ENCODE measurements around the gene TAS2R7. TPM values are rescaled to one million over a fixed set of nuclear protein-coding genes. Genes with fewer than 3 reads are reported as not detected.
"Not testable (repeated sequence)": the region's sequence is repeated elsewhere in the genome, so short reads cannot be mapped to it uniquely, and the experiment has no call there.

The TAS2R7 gene
- total RNA-seq, 1 experiment from 2014 or later = not detected

DNA sequence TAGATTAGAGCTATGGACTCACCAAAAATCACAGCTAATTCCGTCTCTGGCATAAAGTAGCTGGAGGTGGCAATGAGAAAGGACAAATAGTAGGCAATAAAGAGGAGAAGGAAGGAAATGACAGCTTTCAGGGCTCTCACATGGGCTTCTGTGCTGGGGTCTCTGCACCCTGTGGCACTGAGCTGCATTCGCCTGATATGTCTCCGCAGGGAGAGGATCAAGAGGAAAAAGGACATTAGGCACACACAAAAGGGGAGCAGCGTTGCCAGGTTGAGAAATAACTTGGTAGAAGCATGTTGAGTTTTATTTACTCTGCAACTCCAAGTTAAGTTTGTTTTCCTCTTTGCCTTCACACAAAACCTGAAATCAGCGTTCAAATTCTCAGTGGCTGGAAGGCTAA lies 686 bp downstream of the TAS2R7 start:
- Histone ChIP-seq H3K36me3 (ENCODE audit: low read depth, low read length) (no peaks in the 10 kb centered on the region), H3K4me1 (ENCODE audit: insufficient read depth, low read length) (no peaks in the 10 kb centered on the region), H3F3A (ENCODE audit: low read length, unreplicated experiment) (no peaks in the 10 kb centered on the region), H3K9me2 (replicated peaks; ENCODE audit: low read length) (no peaks in the 10 kb centered on the region), H3K9ac (ENCODE audit: low read length) (no peak overlapping the region), H3K4me3 (ENCODE audit: low read length) (no peak overlapping the region), H3K9me3 (ENCODE audit: low read length) (no peaks in the 10 kb centered on the region), H4K20me1 (ENCODE audit: low read length) (no peaks in the 10 kb centered on the region), H3K4me2 (ENCODE audit: low read length) (no peak overlapping the region), H3K79me2 (ENCODE audit: low read length) (no peaks in the 10 kb centered on the region), H3K27ac (ENCODE audit: low read length) (no peak overlapping the region), H3K27me3 (ENCODE audit: low read length) (peaks cover 17% of the 10 kb centered on the region), H2AFZ (ENCODE audit: low read length) (no peak overlapping the region)
- no peak for ATAC-seq
- intact Hi-C loops (cut with micrococcal nuclease) = no loop called here
- TF ChIP-seq EZH2 (IDR thresholded peaks at IDR 0.05; ENCODE audit: low read length, unreplicated experiment) (no peak), EZH2phosphoT487 (IDR thresholded peaks at IDR 0.05; ENCODE audit: borderline replicate concordance, low read length) (no peak)
- TF ChIP-seq, protein P1, sequence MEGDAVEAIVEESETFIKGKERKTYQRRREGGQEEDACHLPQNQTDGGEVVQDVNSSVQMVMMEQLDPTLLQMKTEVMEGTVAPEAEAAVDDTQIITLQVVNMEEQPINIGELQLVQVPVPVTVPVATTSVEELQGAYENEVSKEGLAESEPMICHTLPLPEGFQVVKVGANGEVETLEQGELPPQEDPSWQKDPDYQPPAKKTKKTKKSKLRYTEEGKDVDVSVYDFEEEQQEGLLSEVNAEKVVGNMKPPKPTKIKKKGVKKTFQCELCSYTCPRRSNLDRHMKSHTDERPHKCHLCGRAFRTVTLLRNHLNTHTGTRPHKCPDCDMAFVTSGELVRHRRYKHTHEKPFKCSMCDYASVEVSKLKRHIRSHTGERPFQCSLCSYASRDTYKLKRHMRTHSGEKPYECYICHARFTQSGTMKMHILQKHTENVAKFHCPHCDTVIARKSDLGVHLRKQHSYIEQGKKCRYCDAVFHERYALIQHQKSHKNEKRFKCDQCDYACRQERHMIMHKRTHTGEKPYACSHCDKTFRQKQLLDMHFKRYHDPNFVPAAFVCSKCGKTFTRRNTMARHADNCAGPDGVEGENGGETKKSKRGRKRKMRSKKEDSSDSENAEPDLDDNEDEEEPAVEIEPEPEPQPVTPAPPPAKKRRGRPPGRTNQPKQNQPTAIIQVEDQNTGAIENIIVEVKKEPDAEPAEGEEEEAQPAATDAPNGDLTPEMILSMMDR (conservative IDR thresholded peaks at IDR 0.05; ENCODE audit: low read depth, low read length) = no peak
- no peak for DNase-seq
- ChIA-PET POLR2A (ENCODE audit: unreplicated experiment) (no interaction called here), CTCF (no interaction called here)
- no TSS peak for BruUV-seq (replicated peaks)

DNA sequence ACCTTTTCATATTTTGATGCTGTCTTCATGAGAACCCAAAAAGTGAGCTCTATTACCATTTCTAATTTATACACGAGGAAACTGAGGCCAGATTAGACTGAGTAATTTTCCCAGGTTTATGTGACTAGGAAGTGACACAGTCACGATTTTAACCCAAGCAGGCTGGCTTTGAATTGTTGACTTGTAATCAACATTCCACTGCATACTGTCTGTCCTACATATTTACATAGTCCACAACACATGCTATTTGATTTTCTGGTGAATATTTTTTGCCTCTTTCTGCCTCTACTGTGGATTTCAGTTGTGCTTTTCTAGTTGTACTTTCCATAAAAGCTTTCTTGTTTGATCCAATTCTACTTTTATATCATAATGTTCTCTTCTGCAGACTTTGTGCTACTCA lies 8.2 kb downstream of the TAS2R7 start:
- H3F3A ChIP-seq (ENCODE audit: low read length, unreplicated experiment) = no peaks in the 10 kb centered on the region
- H3K36me3 ChIP-seq (ENCODE audit: low read depth, low read length) = no peaks in the 10 kb centered on the region
- BruUV-seq (replicated peaks) = no TSS peak
- no peak overlapping the region for H3K27ac ChIP-seq (ENCODE audit: low read length)
- intact Hi-C loops (cut with micrococcal nuclease) = no loop called here
- TF ChIP-seq EZH2phosphoT487 (IDR thresholded peaks at IDR 0.05; ENCODE audit: borderline replicate concordance, low read length) = no peak
- no peak for TF ChIP-seq EZH2 (IDR thresholded peaks at IDR 0.05; ENCODE audit: low read length, unreplicated experiment)
- TF ChIP-seq, protein P1 (conservative IDR thresholded peaks at IDR 0.05; ENCODE audit: low read depth, low read length) = no peak
- H2AFZ ChIP-seq (ENCODE audit: low read length) = no peak overlapping the region
- H3K9ac ChIP-seq (ENCODE audit: low read length) = no peak overlapping the region
- H4K20me1 ChIP-seq (ENCODE audit: low read length) = no peaks in the 10 kb centered on the region
- CTCF ChIA-PET = no interaction called here
- H3K79me2 ChIP-seq (ENCODE audit: low read length) = no peaks in the 10 kb centered on the region
- no peaks in the 10 kb centered on the region for H3K27me3 ChIP-seq (ENCODE audit: low read length)
- H3K4me2 ChIP-seq (ENCODE audit: low read length) = no peak overlapping the region
- H3K4me3 ChIP-seq (ENCODE audit: low read length) = no peak overlapping the region
- no peak for DNase-seq
- no peak for ATAC-seq
- no peaks in the 10 kb centered on the region for H3K4me1 ChIP-seq (ENCODE audit: insufficient read depth, low read length)
- no peaks in the 10 kb centered on the region for H3K9me3 ChIP-seq (ENCODE audit: low read length)
- POLR2A ChIA-PET (ENCODE audit: unreplicated experiment) = no interaction called here
- H3K9me2 ChIP-seq (replicated peaks; ENCODE audit: low read length) = no peaks in the 10 kb centered on the region

DNA sequence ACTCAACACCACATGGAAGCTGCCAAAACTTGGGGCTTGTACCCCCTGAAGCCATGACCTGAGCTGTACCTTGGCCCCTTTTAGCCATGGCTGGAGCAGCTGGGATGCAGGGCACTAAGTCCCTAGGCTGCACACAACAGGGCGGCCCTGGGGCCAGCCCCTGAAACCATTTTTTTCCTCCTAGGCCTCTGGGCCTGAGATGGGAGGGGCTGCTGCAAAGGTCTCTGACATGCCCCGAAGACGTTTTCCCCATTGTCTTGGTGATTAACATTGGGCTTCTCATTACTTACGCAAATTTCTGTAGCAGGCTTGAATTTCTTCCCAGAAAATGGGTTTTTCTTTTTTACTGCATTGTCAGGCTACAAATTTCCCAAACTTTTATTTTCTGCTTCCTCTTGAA lies 10.7 kb downstream of the TAS2R7 start:
- H3K4me3 ChIP-seq (ENCODE audit: low read length); BruUV-seq (replicated peaks); H3K9me3 ChIP-seq (ENCODE audit: low read length); DNase-seq; H3K9me2 ChIP-seq (replicated peaks; ENCODE audit: low read length); H3K4me1 ChIP-seq (ENCODE audit: insufficient read depth, low read length); H2AFZ ChIP-seq (ENCODE audit: low read length); POLR2A ChIA-PET (ENCODE audit: unreplicated experiment); ATAC-seq; H3K4me2 ChIP-seq (ENCODE audit: low read length); H4K20me1 ChIP-seq (ENCODE audit: low read length); H3F3A ChIP-seq (ENCODE audit: low read length, unreplicated experiment); CTCF ChIA-PET; H3K36me3 ChIP-seq (ENCODE audit: low read depth, low read length); H3K9ac ChIP-seq (ENCODE audit: low read length); H3K27me3 ChIP-seq (ENCODE audit: low read length); H3K79me2 ChIP-seq (ENCODE audit: low read length); intact Hi-C loops (cut with micrococcal nuclease); H3K27ac ChIP-seq (ENCODE audit: low read length): not testable (repeated sequence)
